SK-N-SH treated with all-trans-retinoic acid at 6 μM for 48 hours (cell line): ENCODE measurements around the gene TAS1R1.

Experiments
- ATAC-seq: fragments of 200-7000 bp; cut with Tn5 transposase; 3 replicates; pipeline ENCODE4 v1.9.1; 2020; ENCODE audit warnings: mild to moderate bottlenecking, moderate library complexity
- ARNTL ChIP-seq: fragments of 450-650 bp; formaldehyde crosslinking; IDR thresholded peaks from 2 replicates; pipeline ENCODE4 v1.5.0; 2020; ENCODE audit warnings: low read depth, mild to moderate bottlenecking, moderate library complexity, borderline replicate concordance
- CREB5 ChIP-seq: fragments of 250-450 bp; sonication (Bioruptor Pico); IDR thresholded peaks from 2 replicates; pipeline ENCODE4 v1.5.1; 2020; ENCODE audit warnings: low read depth, mild to moderate bottlenecking, moderate library complexity
- CSDC2 ChIP-seq: fragments of 250-450 bp; sonication (Bioruptor Pico); IDR thresholded peaks from 2 replicates; pipeline ENCODE4 v1.5.0; 2020; ENCODE audit warnings: mild to moderate bottlenecking, moderate library complexity
- CSRNP3 ChIP-seq: fragments of 250-450 bp; sonication (Bioruptor Pico); IDR thresholded peaks from 2 replicates; pipeline ENCODE4 v1.5.1; 2021; ENCODE audit warnings: mild to moderate bottlenecking, moderate library complexity
- GLIS3 ChIP-seq: fragments of 250-450 bp; sonication (Bioruptor Pico); IDR thresholded peaks from 2 replicates; pipeline ENCODE4 v1.5.0; 2020; ENCODE audit warnings: mild to moderate bottlenecking, moderate library complexity
- OSR1 ChIP-seq: fragments of 250-450 bp; sonication (Bioruptor Pico); IDR thresholded peaks from 2 replicates; pipeline ENCODE4 v1.8.0; 2022; ENCODE audit warnings: moderate library complexity, mild to moderate bottlenecking, inconsistent platforms
- PATZ1 ChIP-seq: fragments of 250-450 bp; sonication (Bioruptor Pico); IDR thresholded peaks from 2 replicates; pipeline ENCODE4 v1.8.0; 2020; ENCODE audit warnings: mild to moderate bottlenecking, moderate library complexity, borderline replicate concordance
- POU6F1 ChIP-seq: fragments of 250-450 bp; sonication (Bioruptor Pico); IDR thresholded peaks from 2 replicates; pipeline ENCODE4 v1.8.0; 2021; ENCODE audit warnings: low read depth, mild to moderate bottlenecking, moderate library complexity, borderline replicate concordance
- RARB ChIP-seq: fragments of 250-450 bp; sonication (Bioruptor Pico); IDR thresholded peaks from 2 replicates; pipeline ENCODE4 v1.8.0; 2021; ENCODE audit warnings: mild to moderate bottlenecking, moderate library complexity
- TOX ChIP-seq: fragments of 250-450 bp; sonication (Bioruptor Pico); IDR thresholded peaks from 2 replicates; pipeline ENCODE4 v1.8.0; 2021; ENCODE audit warnings: mild to moderate bottlenecking, moderate library complexity, borderline replicate concordance
- TSHZ2 ChIP-seq: fragments of 250-450 bp; sonication (Bioruptor Pico); IDR thresholded peaks from 2 replicates; pipeline ENCODE4 v1.5.0; 2020; ENCODE audit warnings: mild to moderate bottlenecking, moderate library complexity
- ZC3H10 ChIP-seq: fragments of 250-450 bp; sonication (Bioruptor Pico); IDR thresholded peaks from 2 replicates; pipeline ENCODE4 v1.5.1; 2021; ENCODE audit warnings: mild to moderate bottlenecking, moderate library complexity
- ZFP30 ChIP-seq: fragments of 450-650 bp; formaldehyde crosslinking; IDR thresholded peaks from 2 replicates; pipeline ENCODE4 v1.5.0; 2022; ENCODE audit warnings: mild to moderate bottlenecking, moderate library complexity
- ZNF565 ChIP-seq: fragments of 450-650 bp; formaldehyde crosslinking; conservative IDR thresholded peaks from 2 replicates; pipeline ENCODE4 v1.5.0; 2020; ENCODE audit warnings: low read depth, mild to moderate bottlenecking, moderate library complexity
- ZNF70 ChIP-seq: fragments of 450-650 bp; formaldehyde crosslinking; IDR thresholded peaks from 2 replicates; pipeline ENCODE4 v1.5.0; 2020; ENCODE audit warnings: mild to moderate bottlenecking, moderate library complexity

TAS1R1 gene

GRCh38 chr1:6546326-6546725 is 8.8 kb upstream of the TAS1R1 start:
- ATAC-seq, result no peak
- TF ChIP-seq CSDC2 (CRISPR knock-in tag), result no peak
- no peak for TF ChIP-seq CREB5 (CRISPR knock-in tag)
- no peak for TF ChIP-seq ARNTL (CRISPR knock-in tag)
- no peak for TF ChIP-seq POU6F1 (CRISPR knock-in tag)
- no peak for TF ChIP-seq PATZ1
- TF ChIP-seq ZNF70 (CRISPR knock-in tag), result no peak
- no peak for TF ChIP-seq ZC3H10 (CRISPR knock-in tag)
- no peak for TF ChIP-seq ZFP30 (CRISPR knock-in tag)
- TF ChIP-seq GLIS3 (CRISPR knock-in tag), result no peak
- TF ChIP-seq TSHZ2, result no peak
- TF ChIP-seq, all 23 proteins: peak for 0

GRCh38 chr1:6547301-6547700 is 7.8 kb upstream of the TAS1R1 start:
- no peak for TF ChIP-seq ZNF70 (CRISPR knock-in tag)
- TF ChIP-seq OSR1 (CRISPR knock-in tag), result no peak
- no peak for TF ChIP-seq CSRNP3
- no peak for TF ChIP-seq ZNF565 (CRISPR knock-in tag)
- TF ChIP-seq ARNTL (CRISPR knock-in tag), result no peak
- no peak for TF ChIP-seq TSHZ2
- no peak for TF ChIP-seq RARB (CRISPR knock-in tag)
- ATAC-seq, result peak; percentile 43; the same call in 1 of the 3 replicates

- TF ChIP-seq RARB (CRISPR knock-in tag) (no peak), ARNTL (CRISPR knock-in tag) (no peak), ZFP30 (CRISPR knock-in tag) (no peak), TOX (no peak), ZC3H10 (CRISPR knock-in tag) (no peak)
- peak; percentile 98 for ATAC-seq
These were observed 838 bp upstream of the TAS1R1 start, which contains the start of gene NOL9 for GRCh38 chr1:6554031-6554906. NOL9 (minus strand) TSS chr1:6554513; CDS start chr1:6554502, 11 bp downstream.
